Measurements from ENCODE around the gene ZNF646. TPM values are rescaled to one million over a fixed set of nuclear protein-coding genes. Genes with fewer than 3 reads are reported as not detected.

Gene ZNF646
- total RNA-seq, 2 experiments from 2014 or later: 28.3 to 33.3 TPM

GRCh38 chr16:31133046-31133501 lies 58.9 kb downstream of the ZNF646 start:
- CTCF ChIA-PET: interaction anchor here (8.2 kb wide), 1 partner anchor 10 kb away, joined by 47 read pairs; no protein-coding TSS in a partner anchor
- POLR2A ChIA-PET: no interaction called here
- peaks cover 7% of the 10 kb centered on the region for H3K4me1 Mint-ChIP-seq
- H3K36me3 Mint-ChIP-seq (ENCODE audit: low read depth): peaks cover 3% of the 10 kb centered on the region
- DNase-seq: no peak
- H3K4me3 Mint-ChIP-seq: no peak overlapping the region
- no peaks in the 10 kb centered on the region for H3K9me3 Mint-ChIP-seq
- H3K27ac Mint-ChIP-seq: no peak overlapping the region
- H3K27me3 Mint-ChIP-seq: no peaks in the 10 kb centered on the region

Other genes starting within 250 kb of the ZNF646 start
- gene BCL7C, start 180.3 kb upstream of the ZNF646 start, total RNA-seq: 10 to 100 TPM; 21.8 to 22.1 TPM
- under 1 TPM; 0.22 to 0.31 TPM for gene CTF1, start 177.8 kb upstream of the ZNF646 start, total RNA-seq
- gene FBXL19, start 150.8 kb upstream of the ZNF646 start, total RNA-seq: 10 to 100 TPM; 21.7 to 22.4 TPM
- 10 to 100 TPM; 18.4 to 19.0 TPM for gene ORAI3, start 125.4 kb upstream of the ZNF646 start, total RNA-seq
- 10 to 100 TPM; 26.5 to 26.6 TPM for gene SETD1A, start 116.7 kb upstream of the ZNF646 start, total RNA-seq
- 1 to 10 TPM; 3.4 to 3.5 TPM for gene HSD3B7, start 89.2 kb upstream of the ZNF646 start, total RNA-seq
- 1 to 10 TPM in 1 of 2 experiments, under 1 TPM in 1; 0.62 to 1.1 TPM for gene STX1B, start 63.8 kb upstream of the ZNF646 start, total RNA-seq
- gene STX4, start 40.9 kb upstream of the ZNF646 start, total RNA-seq: 10 to 100 TPM; 48.0 to 56.7 TPM
- gene ZNF668, start 182 bp upstream of the ZNF646 start, total RNA-seq: 10 to 100 TPM; 11.2 to 12.9 TPM
- gene PRSS53, start 14.5 kb downstream of the ZNF646 start, total RNA-seq: 1 to 10 TPM; 3.5 to 5.7 TPM
- gene VKORC1, start 20.4 kb downstream of the ZNF646 start, total RNA-seq: 10 to 100 TPM; 55.5 to 59.3 TPM
- 10 to 100 TPM; 23.0 to 23.5 TPM for gene BCKDK, start 34.0 kb downstream of the ZNF646 start, total RNA-seq
- gene KAT8, start 43.2 kb downstream of the ZNF646 start, total RNA-seq: 10 to 100 TPM; 63.4 to 67.7 TPM
- gene PRSS8, start 61.3 kb downstream of the ZNF646 start, total RNA-seq: under 1 TPM in 1 of 2 experiments, not detected in 1; 0.17 TPM
- gene PRSS36, start 75.6 kb downstream of the ZNF646 start, total RNA-seq: 1 to 10 TPM in 1 of 2 experiments, under 1 TPM in 1; 0.89 to 1.7 TPM
- 100 to 1,000 TPM; 552 to 581 TPM for gene FUS, start 105.7 kb downstream of the ZNF646 start, total RNA-seq
- 10 to 100 TPM; 66.8 to 68.0 TPM for gene PYCARD, start 128.3 kb downstream of the ZNF646 start, total RNA-seq
- not detected for gene TRIM72, start 139.7 kb downstream of the ZNF646 start, total RNA-seq
- not detected for gene PYDC1, start 142.7 kb downstream of the ZNF646 start, total RNA-seq
- gene ITGAM, start 185.6 kb downstream of the ZNF646 start, total RNA-seq: 10 to 100 TPM; 22.0 to 22.6 TPM

Measured in activated CD4-positive, alpha-beta T cell treated with anti-CD3 and anti-CD28 coated beads, Interleukin-2, amount 10 ng/mL, durations not matched to agents 7 days and 5 days (primary cell).